ENCODE results near the gene LSM10. TPM values are rescaled to one million over a fixed set of nuclear protein-coding genes. Genes with fewer than 3 reads are reported as not detected.

The LSM10 gene
- total RNA-seq, 1 experiment from 2014 or later, result 56.3 TPM

GRCh38 chr1:36383240-36383639, 14.5 kb downstream of the LSM10 start:
- DNase-seq (ENCODE audit: low spot score), result no peak
- Mint-ChIP-seq H3K9me3 (no peaks in the 10 kb centered on the region), H3K36me3 (no peaks in the 10 kb centered on the region), H3K27ac (no peak overlapping the region; the same call in 1 of the 2 replicates), H3K4me3 (no peak overlapping the region), H3K27me3 (ENCODE audit: low read depth) (no peaks in the 10 kb centered on the region), H3K4me1 (peaks cover 39% of the 10 kb centered on the region)
- CTCF ChIA-PET, result interaction anchor here (2.9 to 6.4 kb wide), 2 partner anchors 14 to 40 kb away, joined by 15 to 36 read pairs; no protein-coding TSS in a partner anchor
- ATAC-seq, result no peak
- TF ChIP-seq NFE2L1 (CRISPR knock-in tag; IDR thresholded peaks at IDR 0.05) (no peak), TEAD4 (CRISPR knock-in tag; IDR thresholded peaks at IDR 0.05) (no peak), FOXP4 (CRISPR knock-in tag; IDR thresholded peaks at IDR 0.05) (no peak), NR2C2 (CRISPR knock-in tag; IDR thresholded peaks at IDR 0.05) (no peak), AR (CRISPR knock-in tag; IDR thresholded peaks at IDR 0.05) (no peak), CTCF (IDR thresholded peaks at IDR 0.05) (no peak), ETV6 (CRISPR knock-in tag; IDR thresholded peaks at IDR 0.05) (no peak)
- POLR2A ChIA-PET, result interaction anchor here (1.1 kb wide), 1 partner anchor 18 kb away, joined by 6 read pairs; no protein-coding TSS in a partner anchor

GRCh38 chr1:36382669-36383068, 15.0 kb downstream of the LSM10 start:
- ATAC-seq (no peak), DNase-seq (ENCODE audit: low spot score) (no peak)
- ChIA-PET POLR2A (interaction anchor here (1.1 kb wide), 1 partner anchor 18 kb away, joined by 6 read pairs; no protein-coding TSS in a partner anchor), CTCF (interaction anchor here (6.4 kb wide), 1 partner anchor 13 kb away, joined by 36 read pairs; no protein-coding TSS in a partner anchor)
- Mint-ChIP-seq H3K9me3 (no peaks in the 10 kb centered on the region), H3K27me3 (ENCODE audit: low read depth) (no peaks in the 10 kb centered on the region), H3K4me1 (peaks cover 36% of the 10 kb centered on the region), H3K27ac (no peak overlapping the region), H3K4me3 (no peak overlapping the region), H3K36me3 (no peaks in the 10 kb centered on the region)
- TF ChIP-seq ZSCAN18 (CRISPR knock-in tag; IDR thresholded peaks at IDR 0.05) (no peak), ATF2 (CRISPR knock-in tag; IDR thresholded peaks at IDR 0.05; ENCODE audit: borderline replicate concordance, low read depth) (no peak), SMAD3 (CRISPR knock-in tag; IDR thresholded peaks at IDR 0.05; ENCODE audit: borderline replicate concordance) (no peak), ZBTB43 (CRISPR knock-in tag; IDR thresholded peaks at IDR 0.05) (no peak), IRF2 (CRISPR knock-in tag; IDR thresholded peaks at IDR 0.05; ENCODE audit: borderline replicate concordance, low read depth) (no peak), USF2 (CRISPR knock-in tag; IDR thresholded peaks at IDR 0.05) (no peak), ZNF121 (CRISPR knock-in tag; IDR thresholded peaks at IDR 0.05) (no peak), ATF3 (CRISPR knock-in tag; conservative IDR thresholded peaks at IDR 0.05) (no peak), TEAD4 (CRISPR knock-in tag; IDR thresholded peaks at IDR 0.05) (no peak), MYBL2 (CRISPR knock-in tag; IDR thresholded peaks at IDR 0.05) (no peak), OVOL2 (CRISPR knock-in tag; IDR thresholded peaks at IDR 0.05; ENCODE audit: borderline replicate concordance) (no peak)
